HEK293 (cell line): ENCODE results near the gene RIMKLB.
"Not testable (repeated sequence)": the region's sequence is repeated elsewhere in the genome, so short reads cannot be mapped to it uniquely, and the experiment has no call there.

Source experiments
- CTCF ChIA-PET: fragments of 350-600 bp; formaldehyde crosslinking; extraction: SDS; loops from one replicate; lab custom pipeline; 2021; ENCODE audit warnings: antibody characterized with exemption; lab: Yijun Ruan, JAX
- POLR2A ChIA-PET: fragments of 300-600 bp; formaldehyde crosslinking; extraction: SDS; loops from one replicate; lab custom pipeline; 2020; ENCODE audit warnings: antibody characterized with exemption, inconsistent platforms; lab: Yijun Ruan, JAX
- H3K27ac ChIP-seq: fragments of 200-500 bp; sonication (Bioruptor generic); 2 replicates; pipeline ENCODE4 v1.5.1; 2014; ENCODE audit warnings: low read depth, low read length, control low read depth, inconsistent platforms; ENCODE audit errors: extremely low read depth
- H3K36me3 ChIP-seq, 2 experiments: fragments of 200-500 bp in 1 of 2; sonication (Bioruptor generic) in 1 of 2; 1 replicate in 1 of 2; 2 replicates in 1 of 2; pipeline ENCODE4 v1.5.1; 2014 to 2017; ENCODE audit warnings: inconsistent platforms in 2 of 2, low read length in 2 of 2; ENCODE audit not compliant: control insufficient read depth in 2 of 2, insufficient read depth in 1 of 2
- H3K4me1 ChIP-seq: fragments of 200-500 bp; sonication (Bioruptor generic); 2 replicates; pipeline ENCODE4 v1.5.1; 2014; ENCODE audit warnings: mild to moderate bottlenecking, low read length, inconsistent platforms; ENCODE audit not compliant: control insufficient read depth, insufficient read depth
- H3K4me3 ChIP-seq: 2 replicates; pipeline ENCODE4 v1.5.1; 2011; ENCODE audit warnings: low read depth, mild to moderate bottlenecking, control low read depth, low read length, moderate library complexity
- H3K9me3 ChIP-seq: fragments of 200-500 bp; sonication (Bioruptor generic); 2 replicates; pipeline ENCODE4 v1.5.1; 2014; ENCODE audit warnings: low read depth, low read length, inconsistent platforms; ENCODE audit not compliant: control insufficient read depth, insufficient read depth
- EGR2 ChIP-seq: fragments of 450-650 bp; formaldehyde crosslinking; IDR thresholded peaks from 2 replicates; pipeline ENCODE4 v1.5.1; 2016; ENCODE audit warnings: low read depth, missing biosample characterization, missing genetic modification characterization
- FEZF1 ChIP-seq: fragments of 450-650 bp; formaldehyde crosslinking; IDR thresholded peaks from 2 replicates; pipeline ENCODE4 v1.5.1; 2016; ENCODE audit warnings: missing biosample characterization, missing genetic modification characterization
- KLF1 ChIP-seq: fragments of 450-650 bp; formaldehyde crosslinking; IDR thresholded peaks from 2 replicates; pipeline ENCODE4 v1.5.1; 2016; ENCODE audit warnings: missing biosample characterization, missing genetic modification characterization
- KLF8 ChIP-seq: fragments of 450-650 bp; formaldehyde crosslinking; IDR thresholded peaks from 2 replicates; pipeline ENCODE4 v1.5.1; 2016; ENCODE audit warnings: missing biosample characterization, missing genetic modification characterization
- PRDM1 ChIP-seq: fragments of 450-650 bp; formaldehyde crosslinking; IDR thresholded peaks from 2 replicates; pipeline ENCODE4; 2016; ENCODE audit warnings: missing biosample characterization, missing genetic modification characterization
- SETDB1 ChIP-seq: IDR thresholded peaks from one replicate; pipeline ENCODE4 v1.6.1; 2017; ENCODE audit warnings: mild to moderate bottlenecking, low read length, moderate library complexity, mixed read lengths; ENCODE audit not compliant: insufficient read length
- SP7 ChIP-seq: fragments of 450-650 bp; formaldehyde crosslinking; IDR thresholded peaks from 2 replicates; pipeline ENCODE4 v1.5.1; 2016; ENCODE audit warnings: missing biosample characterization, missing genetic modification characterization
- TRIM28 ChIP-seq: IDR thresholded peaks from 2 replicates; pipeline ENCODE4 v1.6.1; 2011; ENCODE audit warnings: low read length, control low read depth, borderline replicate concordance
- ZFP3 ChIP-seq: fragments of 450-650 bp; formaldehyde crosslinking; IDR thresholded peaks from 2 replicates; pipeline ENCODE4 v1.5.1; 2016; ENCODE audit warnings: low read depth, missing biosample characterization, missing genetic modification characterization
- ZFP37 ChIP-seq: fragments of 450-650 bp; formaldehyde crosslinking; IDR thresholded peaks from 2 replicates; pipeline ENCODE4 v1.5.1; 2016; ENCODE audit warnings: missing biosample characterization, missing genetic modification characterization
- ZNF121 ChIP-seq: fragments of 450-650 bp; formaldehyde crosslinking; IDR thresholded peaks from 2 replicates; pipeline ENCODE4 v1.5.1; 2016; ENCODE audit warnings: missing biosample characterization, missing genetic modification characterization
- ZNF214 ChIP-seq: fragments of 450-650 bp; formaldehyde crosslinking; IDR thresholded peaks from 2 replicates; pipeline ENCODE4 v1.5.1; 2017; ENCODE audit warnings: missing biosample characterization, mild to moderate bottlenecking, missing genetic modification characterization, borderline replicate concordance
- ZNF223 ChIP-seq: fragments of 450-650 bp; formaldehyde crosslinking; IDR thresholded peaks from 2 replicates; pipeline ENCODE4 v1.5.1; 2016; ENCODE audit warnings: missing biosample characterization, missing genetic modification characterization
- ZNF24 ChIP-seq: fragments of 450-650 bp; formaldehyde crosslinking; IDR thresholded peaks from 2 replicates; pipeline ENCODE4 v1.5.1; 2016; ENCODE audit warnings: missing biosample characterization, missing genetic modification characterization
- ZNF292 ChIP-seq: fragments of 450-650 bp; formaldehyde crosslinking; IDR thresholded peaks from 2 replicates; pipeline ENCODE4 v1.5.1; 2016; ENCODE audit warnings: low read depth, missing biosample characterization, missing genetic modification characterization, borderline replicate concordance
- ZNF350 ChIP-seq: fragments of 450-650 bp; formaldehyde crosslinking; IDR thresholded peaks from 2 replicates; pipeline ENCODE4 v1.5.0; 2017; ENCODE audit warnings: missing biosample characterization, mild to moderate bottlenecking, missing genetic modification characterization
- ZNF473 ChIP-seq: fragments of 450-650 bp; formaldehyde crosslinking; IDR thresholded peaks from 2 replicates; pipeline ENCODE4 v1.5.1; 2017; ENCODE audit warnings: missing biosample characterization, missing genetic modification characterization
- ZNF555 ChIP-seq: fragments of 450-650 bp; formaldehyde crosslinking; conservative IDR thresholded peaks from 2 replicates; pipeline ENCODE4 v1.5.1; 2017; ENCODE audit warnings: missing biosample characterization, mild to moderate bottlenecking, missing genetic modification characterization, inconsistent platforms
- ZNF585B ChIP-seq: fragments of 450-650 bp; formaldehyde crosslinking; IDR thresholded peaks from 2 replicates; pipeline ENCODE4 v1.5.1; 2016; ENCODE audit warnings: missing biosample characterization, missing genetic modification characterization
- ZNF660 ChIP-seq: fragments of 450-650 bp; IDR thresholded peaks from 2 replicates; pipeline ENCODE4 v1.5.1; 2018; ENCODE audit warnings: missing biosample characterization, mild to moderate bottlenecking, missing genetic modification characterization
- ZNF791 ChIP-seq: fragments of 450-650 bp; formaldehyde crosslinking; IDR thresholded peaks from 2 replicates; pipeline ENCODE4 v1.5.1; 2016; ENCODE audit warnings: missing biosample characterization, missing genetic modification characterization
- TF ChIP-seq, protein P1 (sequence below): fragments of 450-650 bp; formaldehyde crosslinking; IDR thresholded peaks from 2 replicates; pipeline ENCODE4 v1.5.1; 2016; ENCODE audit warnings: missing biosample characterization, missing genetic modification characterization
- TF ChIP-seq, protein P2 (sequence below): fragments of 450-650 bp; formaldehyde crosslinking; IDR thresholded peaks from 2 replicates; pipeline ENCODE4 v1.5.1; 2017; ENCODE audit warnings: missing biosample characterization, missing genetic modification characterization
- TF ChIP-seq, protein P3 (sequence below): fragments of 450-650 bp; formaldehyde crosslinking; IDR thresholded peaks from 2 replicates; pipeline ENCODE4 v1.5.1; 2016; ENCODE audit warnings: missing biosample characterization, missing genetic modification characterization

Gene RIMKLB

DNA sequence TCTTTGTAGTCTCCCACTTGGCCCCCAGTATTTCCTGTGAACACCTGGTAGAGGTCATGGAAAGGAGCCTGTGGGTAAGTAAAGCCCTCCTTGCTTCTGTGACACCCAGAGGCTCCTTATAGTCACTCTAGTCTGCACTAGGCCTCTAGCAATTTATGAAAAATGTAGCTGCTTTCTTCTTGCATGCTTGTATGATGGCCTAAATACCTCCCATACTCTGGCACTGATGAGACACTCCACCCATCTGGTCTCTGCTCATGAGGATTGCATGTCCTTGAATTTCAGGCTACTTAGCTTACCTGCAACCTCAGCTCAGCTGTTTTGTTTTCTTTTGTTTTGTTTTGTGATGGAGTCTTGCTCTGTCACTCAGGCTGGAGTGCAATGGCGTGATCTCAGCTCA is 120.1 kb downstream of the RIMKLB start (continued):
- TF ChIP-seq KLF8 (tag by site-specific recombination) (no peak), ZNF350 (tag by site-specific recombination) (no peak), ZNF660 (no peak), ZFP37 (tag by site-specific recombination) (no peak), ZNF585B (tag by site-specific recombination) (no peak), ZNF292 (tag by site-specific recombination) (no peak), ZNF214 (tag by site-specific recombination) (no peak), SETDB1 (no peak), PRDM1 (tag by site-specific recombination) (no peak)
- TF ChIP-seq, protein P1, sequence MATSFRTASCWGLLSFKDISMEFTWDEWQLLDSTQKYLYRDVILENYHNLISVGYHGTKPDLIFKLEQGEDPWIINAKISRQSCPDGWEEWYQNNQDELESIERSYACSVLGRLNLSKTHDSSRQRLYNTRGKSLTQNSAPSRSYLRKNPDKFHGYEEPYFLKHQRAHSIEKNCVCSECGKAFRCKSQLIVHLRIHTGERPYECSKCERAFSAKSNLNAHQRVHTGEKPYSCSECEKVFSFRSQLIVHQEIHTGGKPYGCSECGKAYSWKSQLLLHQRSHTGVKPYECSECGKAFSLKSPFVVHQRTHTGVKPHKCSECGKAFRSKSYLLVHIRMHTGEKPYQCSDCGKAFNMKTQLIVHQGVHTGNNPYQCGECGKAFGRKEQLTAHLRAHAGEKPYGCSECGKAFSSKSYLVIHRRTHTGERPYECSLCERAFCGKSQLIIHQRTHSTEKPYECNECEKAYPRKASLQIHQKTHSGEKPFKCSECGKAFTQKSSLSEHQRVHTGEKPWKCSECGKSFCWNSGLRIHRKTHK, result no peak

DNA sequence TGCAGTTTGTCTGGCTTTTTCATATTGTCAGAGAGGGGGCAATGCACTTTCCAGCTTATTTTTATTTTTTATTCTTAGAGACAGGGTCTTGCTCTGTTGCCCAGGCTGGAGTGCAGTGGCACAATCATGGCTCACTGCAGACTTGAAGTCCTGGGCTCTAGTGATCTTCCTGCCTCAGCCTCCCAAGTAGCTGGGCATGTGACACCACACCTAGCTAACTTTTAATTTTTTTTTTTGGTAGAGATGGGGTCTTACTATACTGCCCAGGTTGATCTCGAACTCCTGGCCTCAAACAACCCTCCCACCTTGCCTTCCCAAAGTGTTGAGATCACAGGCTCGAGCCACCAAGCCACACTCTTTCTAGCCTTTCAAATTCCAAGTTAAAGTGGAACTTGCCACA is 120.7 kb downstream of the RIMKLB start:
- H3K27ac ChIP-seq, result no peak overlapping the region
- ChIA-PET POLR2A (no interaction called here), CTCF (interaction anchor here (0.8 to 1.5 kb wide), 2 partner anchors 72 to 137 kb away, joined by 3 to 5 read pairs; no protein-coding TSS in a partner anchor)
- no peaks in the 10 kb centered on the region for H3K4me1 ChIP-seq
- peak; percentile 82 for TF ChIP-seq ZNF121 (tag by site-specific recombination)
- TF ChIP-seq, protein P2, sequence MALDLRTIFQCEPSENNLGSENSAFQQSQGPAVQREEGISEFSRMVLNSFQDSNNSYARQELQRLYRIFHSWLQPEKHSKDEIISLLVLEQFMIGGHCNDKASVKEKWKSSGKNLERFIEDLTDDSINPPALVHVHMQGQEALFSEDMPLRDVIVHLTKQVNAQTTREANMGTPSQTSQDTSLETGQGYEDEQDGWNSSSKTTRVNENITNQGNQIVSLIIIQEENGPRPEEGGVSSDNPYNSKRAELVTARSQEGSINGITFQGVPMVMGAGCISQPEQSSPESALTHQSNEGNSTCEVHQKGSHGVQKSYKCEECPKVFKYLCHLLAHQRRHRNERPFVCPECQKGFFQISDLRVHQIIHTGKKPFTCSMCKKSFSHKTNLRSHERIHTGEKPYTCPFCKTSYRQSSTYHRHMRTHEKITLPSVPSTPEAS (tag by site-specific recombination), result no peak
- H3K9me3 ChIP-seq, result no peaks in the 10 kb centered on the region
- no peaks in the 10 kb centered on the region for H3K36me3 ChIP-seq
- H3K4me3 ChIP-seq, result no peak overlapping the region

DNA sequence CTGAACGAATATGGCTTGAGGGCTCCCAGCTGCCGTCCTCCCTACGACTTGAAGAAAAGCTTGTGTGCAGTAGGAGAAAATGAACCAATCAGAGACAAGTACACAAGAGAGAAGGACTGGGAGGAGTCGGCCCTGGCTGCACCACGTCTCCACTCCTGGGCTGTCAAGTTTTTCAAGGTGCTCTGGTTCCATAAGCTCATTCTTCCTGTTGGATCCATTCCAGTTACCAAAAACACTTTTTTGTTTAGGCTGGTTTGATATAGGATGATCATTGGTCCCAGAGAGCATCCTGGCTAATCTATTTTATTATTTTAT is 121.8 kb downstream of the RIMKLB start:
- ChIA-PET CTCF (interaction anchor here (0.6 to 1.5 kb wide), 2 partner anchors 138 to 162 kb away, joined by 3 to 5 read pairs; no protein-coding TSS in a partner anchor), POLR2A (no interaction called here)
- Histone ChIP-seq H3K36me3 (no peaks in the 10 kb centered on the region), H3K4me1 (no peaks in the 10 kb centered on the region)
- TF ChIP-seq SP7 (tag by site-specific recombination) (no peak), KLF1 (tag by site-specific recombination) (no peak), EGR2 (no peak), ZNF473 (no peak), ZNF791 (tag by site-specific recombination) (no peak), ZNF214 (tag by site-specific recombination) (no peak), TRIM28 (no peak), ZNF555 (tag by site-specific recombination) (no peak), ZNF223 (tag by site-specific recombination) (no peak), FEZF1 (tag by site-specific recombination) (no peak), ZNF121 (tag by site-specific recombination) (no peak), ZNF24 (tag by site-specific recombination) (no peak), ZFP3 (tag by site-specific recombination) (no peak)
- TF ChIP-seq, protein P3, sequence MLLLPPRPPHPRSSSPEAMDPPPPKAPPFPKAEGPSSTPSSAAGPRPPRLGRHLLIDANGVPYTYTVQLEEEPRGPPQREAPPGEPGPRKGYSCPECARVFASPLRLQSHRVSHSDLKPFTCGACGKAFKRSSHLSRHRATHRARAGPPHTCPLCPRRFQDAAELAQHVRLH (tag by site-specific recombination), result no peak
- TF ChIP-seq, all 188 proteins: peak for 0
- no peak overlapping the region for H3K27ac ChIP-seq
- H3K4me3 ChIP-seq, result no peak overlapping the region
- H3K9me3 ChIP-seq, result no peaks in the 10 kb centered on the region

DNA sequence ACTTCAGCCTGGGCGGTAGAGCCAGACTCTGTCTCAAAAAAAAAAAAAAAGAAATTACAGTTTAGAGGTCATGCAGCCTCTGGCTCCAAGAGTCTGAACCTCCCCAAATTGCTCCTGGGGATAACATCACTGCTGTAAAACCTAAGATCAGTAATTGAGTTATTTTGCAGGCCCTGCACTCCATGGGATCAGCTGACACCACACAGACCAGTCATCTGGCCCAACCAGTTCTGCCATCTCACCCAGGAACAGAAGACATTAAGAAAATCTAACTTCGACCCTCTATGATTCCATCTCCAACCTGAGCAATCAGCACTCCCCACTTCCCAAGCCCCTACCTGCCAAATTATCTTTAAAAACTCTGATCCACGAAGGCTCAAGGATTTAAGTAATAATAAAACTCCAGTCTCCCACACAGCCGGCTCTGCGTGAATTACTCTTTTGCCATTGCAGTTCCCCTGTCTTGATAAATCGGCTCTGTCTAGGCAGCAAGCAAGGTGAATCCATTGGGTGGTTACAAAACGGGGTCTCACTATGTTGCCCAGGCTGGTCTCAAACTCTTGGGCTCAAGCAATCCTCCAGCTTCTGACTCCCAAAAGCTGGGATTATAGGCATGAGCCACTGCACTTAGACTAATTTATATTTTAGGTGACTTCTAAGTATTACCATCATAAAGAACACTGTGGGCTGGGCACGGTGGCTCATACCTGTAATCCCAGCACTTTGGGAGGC is 123.1 kb downstream of the RIMKLB start:
- H3K9me3 ChIP-seq, H3K27ac ChIP-seq, H3K4me1 ChIP-seq, H3K36me3 ChIP-seq, POLR2A ChIA-PET, H3K4me3 ChIP-seq: not testable (repeated sequence)
- CTCF ChIA-PET, result interaction anchor here (0.6 to 1.7 kb wide), 4 partner anchors 12 to 229 kb away, joined by 3 to 5 read pairs (median 4); partner anchors contain the start of gene M6PR
